ENCODE results near the gene MAP7. TPM values are rescaled to one million over a fixed set of nuclear protein-coding genes. Genes with fewer than 3 reads are reported as not detected.
A peak's percentile ranks its signal among the peaks of the same experiment; 100 is the strongest.

Gene MAP7
- total and polyA plus RNA-seq, 2 experiments from 2014 or later, result 4.1 to 13.8 TPM

- no peak overlapping the region for H3K4me3 ChIP-seq
- no peaks in the 10 kb centered on the region for H3K9me3 ChIP-seq (ENCODE audit: low read depth)
- TF ChIP-seq, protein P1, sequence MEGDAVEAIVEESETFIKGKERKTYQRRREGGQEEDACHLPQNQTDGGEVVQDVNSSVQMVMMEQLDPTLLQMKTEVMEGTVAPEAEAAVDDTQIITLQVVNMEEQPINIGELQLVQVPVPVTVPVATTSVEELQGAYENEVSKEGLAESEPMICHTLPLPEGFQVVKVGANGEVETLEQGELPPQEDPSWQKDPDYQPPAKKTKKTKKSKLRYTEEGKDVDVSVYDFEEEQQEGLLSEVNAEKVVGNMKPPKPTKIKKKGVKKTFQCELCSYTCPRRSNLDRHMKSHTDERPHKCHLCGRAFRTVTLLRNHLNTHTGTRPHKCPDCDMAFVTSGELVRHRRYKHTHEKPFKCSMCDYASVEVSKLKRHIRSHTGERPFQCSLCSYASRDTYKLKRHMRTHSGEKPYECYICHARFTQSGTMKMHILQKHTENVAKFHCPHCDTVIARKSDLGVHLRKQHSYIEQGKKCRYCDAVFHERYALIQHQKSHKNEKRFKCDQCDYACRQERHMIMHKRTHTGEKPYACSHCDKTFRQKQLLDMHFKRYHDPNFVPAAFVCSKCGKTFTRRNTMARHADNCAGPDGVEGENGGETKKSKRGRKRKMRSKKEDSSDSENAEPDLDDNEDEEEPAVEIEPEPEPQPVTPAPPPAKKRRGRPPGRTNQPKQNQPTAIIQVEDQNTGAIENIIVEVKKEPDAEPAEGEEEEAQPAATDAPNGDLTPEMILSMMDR (IDR thresholded peaks at IDR 0.05; ENCODE audit: low read depth, low read length), result no peak
- DNase-seq (ENCODE audit: low read depth in 1 of 2, low spot score in 1 of 2), result no peak
- no peaks in the 10 kb centered on the region for H3K36me3 ChIP-seq
- H3K4me1 ChIP-seq (ENCODE audit: low read depth), result no peaks in the 10 kb centered on the region
- no peaks in the 10 kb centered on the region for H3K27me3 ChIP-seq
- H3K27ac ChIP-seq, result no peak overlapping the region
Observed at GRCh38 chr6:136343275-136343674, 206.9 kb downstream of the MAP7 start.

DNA sequence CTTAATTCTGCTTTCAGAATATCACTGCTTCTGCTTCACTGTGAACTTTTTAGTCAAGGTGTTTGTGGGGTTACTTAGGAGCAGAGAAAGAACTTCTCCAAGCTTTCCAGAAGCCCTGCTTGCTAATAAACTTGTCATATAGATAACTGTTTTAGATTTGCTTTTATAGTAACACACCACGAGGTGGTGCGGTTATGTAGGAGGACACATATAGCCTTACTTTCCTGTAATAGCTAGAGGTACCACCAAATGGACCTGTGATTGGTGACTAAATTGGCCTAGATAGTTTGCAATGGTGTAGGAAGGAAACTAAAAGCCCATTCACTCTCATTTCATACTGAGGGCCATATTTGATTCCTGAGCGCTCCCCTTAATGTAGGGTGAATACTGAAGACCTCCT lies 208.3 kb downstream of the MAP7 start:
- Histone ChIP-seq H3K27ac (no peak overlapping the region), H3K27me3 (no peaks in the 10 kb centered on the region), H3K36me3 (no peaks in the 10 kb centered on the region), H3K9me3 (ENCODE audit: low read depth) (no peaks in the 10 kb centered on the region), H3K4me1 (ENCODE audit: low read depth) (no peaks in the 10 kb centered on the region), H3K4me3 (no peak overlapping the region)
- TF ChIP-seq, protein P1 (IDR thresholded peaks at IDR 0.05; ENCODE audit: low read depth, low read length), result no peak
- DNase-seq (ENCODE audit: low read depth in 1 of 2, low spot score in 1 of 2), result no peak

- Histone ChIP-seq H3K27ac (no peak overlapping the region), H3K36me3 (no peaks in the 10 kb centered on the region), H3K27me3 (no peaks in the 10 kb centered on the region), H3K9me3 (ENCODE audit: low read depth) (no peaks in the 10 kb centered on the region), H3K4me3 (no peak overlapping the region), H3K4me1 (ENCODE audit: low read depth) (no peaks in the 10 kb centered on the region)
- TF ChIP-seq, protein P1 (IDR thresholded peaks at IDR 0.05; ENCODE audit: low read depth, low read length), result no peak
- DNase-seq (ENCODE audit: low read depth in 1 of 2, low spot score in 1 of 2), result no peak
Observed at GRCh38 chr6:136341367-136341766, 208.9 kb downstream of the MAP7 start.

GRCh38 chr6:136338486-136338885 lies 211.7 kb downstream of the MAP7 start:
- no peaks in the 10 kb centered on the region for H3K9me3 ChIP-seq (ENCODE audit: low read depth)
- no peak for DNase-seq (ENCODE audit: low read depth in 1 of 2, low spot score in 1 of 2)
- H3K4me3 ChIP-seq, result no peak overlapping the region
- H3K27me3 ChIP-seq, result no peaks in the 10 kb centered on the region
- TF ChIP-seq, protein P1 (IDR thresholded peaks at IDR 0.05; ENCODE audit: low read depth, low read length), result no peak
- no peaks in the 10 kb centered on the region for H3K36me3 ChIP-seq
- no peak overlapping the region for H3K27ac ChIP-seq
- H3K4me1 ChIP-seq (ENCODE audit: low read depth), result no peaks in the 10 kb centered on the region

GRCh38 chr6:136337606-136338005 lies 212.6 kb downstream of the MAP7 start:
- Histone ChIP-seq H3K36me3 (no peaks in the 10 kb centered on the region), H3K4me1 (ENCODE audit: low read depth) (no peaks in the 10 kb centered on the region), H3K27ac (no peak overlapping the region), H3K9me3 (ENCODE audit: low read depth) (no peaks in the 10 kb centered on the region), H3K27me3 (no peaks in the 10 kb centered on the region), H3K4me3 (no peak overlapping the region)
- DNase-seq (ENCODE audit: low read depth in 1 of 2, low spot score in 1 of 2), result no peak
- TF ChIP-seq, protein P1 (IDR thresholded peaks at IDR 0.05; ENCODE audit: low read depth, low read length), result no peak

- TF ChIP-seq, protein P1 (IDR thresholded peaks at IDR 0.05; ENCODE audit: low read depth, low read length), result no peak
- no peaks in the 10 kb centered on the region for H3K4me1 ChIP-seq (ENCODE audit: low read depth)
- H3K36me3 ChIP-seq, result no peaks in the 10 kb centered on the region
- H3K27me3 ChIP-seq, result no peaks in the 10 kb centered on the region
- H3K9me3 ChIP-seq (ENCODE audit: low read depth), result no peaks in the 10 kb centered on the region
- H3K4me3 ChIP-seq, result no peak overlapping the region
- DNase-seq (ENCODE audit: low read depth in 1 of 2, low spot score in 1 of 2), result peak in 1 of 2 donors; percentile 10
- no peak overlapping the region for H3K27ac ChIP-seq
Observed at GRCh38 chr6:136337121-136337520, 213.1 kb downstream of the MAP7 start.
